ENCODE measurements around the gene CNTN4. TPM values are rescaled to one million over a fixed set of nuclear protein-coding genes. Genes with fewer than 3 reads are reported as not detected.

Gene CNTN4
- polyA plus RNA-seq, 1 experiment, result not detected

DNA sequence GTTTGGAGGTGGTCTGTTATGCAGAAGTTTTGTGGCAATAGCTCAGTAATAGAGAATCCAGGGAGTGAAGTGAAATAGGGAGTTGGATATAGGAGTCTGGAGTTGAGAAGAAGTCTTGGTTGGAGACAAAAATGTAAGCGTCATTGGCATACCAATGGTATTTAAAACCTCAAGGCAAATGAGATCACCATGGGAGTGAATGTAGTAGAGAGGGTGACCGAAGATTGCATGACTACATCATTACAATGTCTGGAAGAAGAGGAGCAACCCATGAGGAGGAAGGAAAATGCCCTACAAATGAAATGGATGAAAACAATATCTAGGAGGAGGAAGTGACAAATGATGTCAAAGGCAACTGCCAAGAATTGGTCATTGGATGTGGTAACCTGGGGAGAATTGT is 54.4 kb downstream of the CNTN4 start:
- TF ChIP-seq, protein P1, sequence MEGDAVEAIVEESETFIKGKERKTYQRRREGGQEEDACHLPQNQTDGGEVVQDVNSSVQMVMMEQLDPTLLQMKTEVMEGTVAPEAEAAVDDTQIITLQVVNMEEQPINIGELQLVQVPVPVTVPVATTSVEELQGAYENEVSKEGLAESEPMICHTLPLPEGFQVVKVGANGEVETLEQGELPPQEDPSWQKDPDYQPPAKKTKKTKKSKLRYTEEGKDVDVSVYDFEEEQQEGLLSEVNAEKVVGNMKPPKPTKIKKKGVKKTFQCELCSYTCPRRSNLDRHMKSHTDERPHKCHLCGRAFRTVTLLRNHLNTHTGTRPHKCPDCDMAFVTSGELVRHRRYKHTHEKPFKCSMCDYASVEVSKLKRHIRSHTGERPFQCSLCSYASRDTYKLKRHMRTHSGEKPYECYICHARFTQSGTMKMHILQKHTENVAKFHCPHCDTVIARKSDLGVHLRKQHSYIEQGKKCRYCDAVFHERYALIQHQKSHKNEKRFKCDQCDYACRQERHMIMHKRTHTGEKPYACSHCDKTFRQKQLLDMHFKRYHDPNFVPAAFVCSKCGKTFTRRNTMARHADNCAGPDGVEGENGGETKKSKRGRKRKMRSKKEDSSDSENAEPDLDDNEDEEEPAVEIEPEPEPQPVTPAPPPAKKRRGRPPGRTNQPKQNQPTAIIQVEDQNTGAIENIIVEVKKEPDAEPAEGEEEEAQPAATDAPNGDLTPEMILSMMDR (IDR thresholded peaks at IDR 0.05; ENCODE audit: low read depth, low read length), result no peak
- H3K4me3 ChIP-seq (ENCODE audit: low read depth, low read length), result no peak overlapping the region
- DNase-seq (ENCODE audit: low read depth, low spot score), result no peak
- H3K27ac ChIP-seq (ENCODE audit: low read depth, low read length), result no peak overlapping the region
- ChIA-PET CTCF (no interaction called here), POLR2A (no interaction called here)
- H3K9me3 ChIP-seq (ENCODE audit: control insufficient read depth, insufficient read depth, low read length), result peaks cover 31% of the 10 kb centered on the region
- H3K27me3 ChIP-seq (ENCODE audit: control insufficient read depth, insufficient read depth, low read length), result no peaks in the 10 kb centered on the region

DNA sequence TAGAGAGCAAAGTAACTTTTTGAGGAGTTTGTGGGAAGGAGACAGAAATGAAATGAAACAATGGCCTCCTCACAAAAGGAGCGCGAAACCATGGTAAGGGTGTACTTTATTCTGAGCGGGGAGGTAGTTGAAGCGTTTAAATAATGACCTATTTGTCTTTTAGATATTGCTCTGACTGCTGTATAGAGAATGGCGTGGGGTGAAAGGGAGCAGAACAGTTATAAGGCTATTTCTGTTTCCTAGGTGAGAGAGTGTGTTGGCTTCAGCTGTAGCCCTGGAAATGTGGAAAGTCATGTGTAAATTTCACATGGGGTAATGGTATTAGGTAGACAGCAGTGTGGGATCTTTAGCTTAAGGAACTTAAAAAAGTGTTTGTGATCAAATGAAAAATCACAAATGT is 54.9 kb downstream of the CNTN4 start:
- Histone ChIP-seq H3K27me3 (ENCODE audit: control insufficient read depth, insufficient read depth, low read length) (no peaks in the 10 kb centered on the region), H3K9me3 (ENCODE audit: control insufficient read depth, insufficient read depth, low read length) (peaks cover 30% of the 10 kb centered on the region), H3K27ac (ENCODE audit: low read depth, low read length) (no peak overlapping the region), H3K4me3 (ENCODE audit: low read depth, low read length) (no peak overlapping the region)
- DNase-seq (ENCODE audit: low read depth, low spot score), result no peak
- TF ChIP-seq, protein P1 (IDR thresholded peaks at IDR 0.05; ENCODE audit: low read depth, low read length), result no peak
- POLR2A ChIA-PET, result no interaction called here
- CTCF ChIA-PET, result no interaction called here

DNA sequence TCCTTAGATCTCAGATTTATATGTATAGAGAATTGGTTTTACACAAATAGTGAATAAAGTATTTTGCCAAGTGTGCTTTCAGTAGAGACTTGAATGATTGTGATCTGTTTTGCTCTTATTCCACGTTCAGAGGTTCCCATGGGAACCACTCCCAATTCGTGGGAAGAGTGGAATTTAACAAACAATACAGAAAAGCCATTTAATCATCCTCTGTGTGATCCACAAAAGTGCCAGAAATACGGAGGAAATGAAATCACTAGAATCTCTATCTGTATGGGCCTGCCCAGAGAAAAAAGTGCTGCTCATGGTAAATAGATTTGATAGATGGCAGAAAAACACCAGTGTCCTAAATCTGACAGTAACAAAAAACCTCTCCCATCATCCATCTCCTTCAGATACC is 56.0 kb downstream of the CNTN4 start:
- Histone ChIP-seq H3K27ac (ENCODE audit: low read depth, low read length) (no peak overlapping the region), H3K27me3 (ENCODE audit: control insufficient read depth, insufficient read depth, low read length) (no peaks in the 10 kb centered on the region), H3K4me3 (ENCODE audit: low read depth, low read length) (no peak overlapping the region), H3K9me3 (ENCODE audit: control insufficient read depth, insufficient read depth, low read length) (peaks cover 30% of the 10 kb centered on the region)
- CTCF ChIA-PET, result no interaction called here
- TF ChIP-seq, protein P1 (IDR thresholded peaks at IDR 0.05; ENCODE audit: low read depth, low read length), result no peak
- no peak for DNase-seq (ENCODE audit: low read depth, low spot score)
- POLR2A ChIA-PET, result no interaction called here

DNA sequence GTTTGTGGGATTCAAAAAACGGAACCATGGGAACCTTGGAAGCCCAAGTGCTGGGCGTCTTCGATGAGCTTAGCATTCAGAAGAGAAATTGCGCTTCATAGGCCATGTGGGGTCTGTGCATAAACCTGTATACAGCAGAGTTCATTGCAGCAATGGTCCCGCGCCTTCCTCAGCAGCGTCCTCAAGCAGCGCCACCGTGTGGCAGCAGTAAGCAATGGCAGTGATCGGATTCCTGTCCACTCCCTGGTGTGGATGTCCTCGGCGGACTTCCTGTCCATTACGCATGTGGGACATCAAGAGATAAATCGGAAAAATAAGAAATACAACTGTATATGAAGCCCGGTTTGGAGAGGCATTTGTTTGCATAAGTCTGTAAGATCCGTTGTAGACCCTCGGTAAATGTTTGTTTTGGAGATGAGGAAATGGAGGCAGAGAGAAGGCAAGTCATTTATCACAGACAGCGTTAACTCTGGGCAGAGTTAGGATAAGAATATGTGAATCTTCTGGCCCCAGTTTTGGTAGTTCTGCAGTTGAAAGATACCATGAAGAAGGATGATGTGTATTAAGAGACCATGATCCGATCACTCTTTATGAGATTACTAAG is 57.7 kb downstream of the CNTN4 start:
- Histone ChIP-seq H3K4me3 (ENCODE audit: low read depth, low read length) (no peak overlapping the region), H3K9me3 (ENCODE audit: control insufficient read depth, insufficient read depth, low read length) (peaks cover 25% of the 10 kb centered on the region), H3K27me3 (ENCODE audit: control insufficient read depth, insufficient read depth, low read length) (no peaks in the 10 kb centered on the region), H3K27ac (ENCODE audit: low read depth, low read length) (no peak overlapping the region)
- TF ChIP-seq, protein P1 (IDR thresholded peaks at IDR 0.05; ENCODE audit: low read depth, low read length), result no peak
- DNase-seq (ENCODE audit: low read depth, low spot score), result no peak
- ChIA-PET CTCF (interaction anchor here (0.6 kb wide), 1 partner anchor 889 kb away, joined by 5 read pairs; no protein-coding TSS in a partner anchor), POLR2A (no interaction called here)

DNA sequence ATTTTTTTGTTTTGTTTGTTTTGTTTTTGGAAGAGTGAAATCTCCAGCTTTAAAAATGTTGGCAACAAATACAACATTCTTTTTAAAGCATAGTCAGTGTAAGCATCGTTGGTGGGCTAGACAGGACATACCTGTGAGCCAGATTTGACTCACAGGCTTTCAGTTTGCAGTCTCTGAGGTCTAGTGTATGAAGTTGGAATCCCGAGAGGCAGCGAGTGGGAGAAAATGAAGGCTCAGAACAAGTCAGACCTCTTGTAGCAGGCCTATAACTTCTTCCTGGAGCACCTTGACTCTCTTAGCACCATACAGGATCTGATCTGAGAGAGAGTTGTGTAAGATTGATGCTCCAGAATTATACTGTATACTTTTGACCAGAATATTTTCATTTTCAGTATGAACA is 60.2 kb downstream of the CNTN4 start:
- H3K9me3 ChIP-seq (ENCODE audit: control insufficient read depth, insufficient read depth, low read length), result peaks cover 16% of the 10 kb centered on the region
- POLR2A ChIA-PET, result no interaction called here
- H3K27ac ChIP-seq (ENCODE audit: low read depth, low read length), result no peak overlapping the region
- DNase-seq (ENCODE audit: low read depth, low spot score), result no peak
- no peak overlapping the region for H3K4me3 ChIP-seq (ENCODE audit: low read depth, low read length)
- H3K27me3 ChIP-seq (ENCODE audit: control insufficient read depth, insufficient read depth, low read length), result no peaks in the 10 kb centered on the region
- TF ChIP-seq, protein P1 (IDR thresholded peaks at IDR 0.05; ENCODE audit: low read depth, low read length), result no peak
- CTCF ChIA-PET, result no interaction called here
